Measurements from ENCODE around the gene MAP3K21.

DNA sequence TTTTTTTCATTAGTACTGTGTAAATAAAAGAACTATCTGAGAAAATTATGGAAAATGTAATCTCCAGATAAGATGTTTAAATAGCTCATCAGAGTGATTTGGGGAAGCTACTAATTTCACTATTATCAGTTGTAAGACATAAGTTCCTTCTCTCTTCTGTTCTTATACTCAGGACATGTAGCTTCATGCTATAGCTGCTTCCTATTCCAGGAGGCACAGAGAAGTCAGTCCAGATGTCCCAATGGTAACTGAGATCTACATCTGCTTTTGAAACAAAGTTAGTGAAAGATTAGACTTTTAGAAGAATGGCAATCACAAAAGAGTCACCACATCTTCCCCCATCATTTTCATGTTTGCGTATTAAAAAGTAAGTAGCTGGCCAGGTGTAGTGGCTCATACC lies 5.6 kb downstream of the MAP3K21 start:
- TF ChIP-seq, protein P1, sequence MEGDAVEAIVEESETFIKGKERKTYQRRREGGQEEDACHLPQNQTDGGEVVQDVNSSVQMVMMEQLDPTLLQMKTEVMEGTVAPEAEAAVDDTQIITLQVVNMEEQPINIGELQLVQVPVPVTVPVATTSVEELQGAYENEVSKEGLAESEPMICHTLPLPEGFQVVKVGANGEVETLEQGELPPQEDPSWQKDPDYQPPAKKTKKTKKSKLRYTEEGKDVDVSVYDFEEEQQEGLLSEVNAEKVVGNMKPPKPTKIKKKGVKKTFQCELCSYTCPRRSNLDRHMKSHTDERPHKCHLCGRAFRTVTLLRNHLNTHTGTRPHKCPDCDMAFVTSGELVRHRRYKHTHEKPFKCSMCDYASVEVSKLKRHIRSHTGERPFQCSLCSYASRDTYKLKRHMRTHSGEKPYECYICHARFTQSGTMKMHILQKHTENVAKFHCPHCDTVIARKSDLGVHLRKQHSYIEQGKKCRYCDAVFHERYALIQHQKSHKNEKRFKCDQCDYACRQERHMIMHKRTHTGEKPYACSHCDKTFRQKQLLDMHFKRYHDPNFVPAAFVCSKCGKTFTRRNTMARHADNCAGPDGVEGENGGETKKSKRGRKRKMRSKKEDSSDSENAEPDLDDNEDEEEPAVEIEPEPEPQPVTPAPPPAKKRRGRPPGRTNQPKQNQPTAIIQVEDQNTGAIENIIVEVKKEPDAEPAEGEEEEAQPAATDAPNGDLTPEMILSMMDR (conservative IDR thresholded peaks at IDR 0.05; ENCODE audit: low read depth, low read length), result no peak
- no peak for TF ChIP-seq RAD21 (IDR thresholded peaks at IDR 0.05; ENCODE audit: low read length)
